ENCODE results near the gene KDM2A. TPM values are rescaled to one million over a fixed set of nuclear protein-coding genes. Genes with fewer than 3 reads are reported as not detected.

Gene KDM2A
- total RNA-seq, 1 donor from 2014 or later = 70.4 TPM

- no peak for DNase-seq (ENCODE audit: low read depth)
- H3K9me3 ChIP-seq (ENCODE audit: insufficient read depth, low read depth, low read length) = no peaks in the 10 kb centered on the region
- Mint-ChIP-seq H3K27me3 (ENCODE audit: low read depth, unreplicated experiment) (peaks cover 5% of the 10 kb centered on the region), H3K27ac (ENCODE audit: unreplicated experiment) (peak overlapping the region; percentile 41), H3K4me3 (ENCODE audit: unreplicated experiment) (peak overlapping the region; percentile 80), H3K9me3 (ENCODE audit: unreplicated experiment) (no peaks in the 10 kb centered on the region), H3K4me1 (ENCODE audit: low read depth, unreplicated experiment) (peaks cover 19% of the 10 kb centered on the region), H3K36me3 (ENCODE audit: low read depth, unreplicated experiment) (peaks cover 4% of the 10 kb centered on the region)
- no peak overlapping the region for H3K4me2 ChIP-seq (ENCODE audit: low read length)
- H3K27ac ChIP-seq (ENCODE audit: low read depth, low read length) = no peak overlapping the region
- H3K79me2 ChIP-seq (ENCODE audit: insufficient read depth, low read length) = peaks cover 41% of the 10 kb centered on the region
- H3K9ac ChIP-seq (ENCODE audit: low read length) = no peak overlapping the region
- no peak for FAIRE-seq
- no peak for TF ChIP-seq CTCF (IDR thresholded peaks at IDR 0.05; ENCODE audit: insufficient read depth, low read depth, low read length)
- no peak for TF ChIP-seq EZH2 (IDR thresholded peaks at IDR 0.05; ENCODE audit: insufficient read depth, low read length)
- peaks cover 37% of the 10 kb centered on the region for H3K4me1 ChIP-seq (ENCODE audit: insufficient read depth, low read length)
- no peaks in the 10 kb centered on the region for H3K27me3 ChIP-seq (ENCODE audit: insufficient read depth, low read length)
- peaks cover 32% of the 10 kb centered on the region for H4K20me1 ChIP-seq (ENCODE audit: insufficient read depth, low read length)
- no peak overlapping the region for H2AFZ ChIP-seq (ENCODE audit: low read depth, low read length)
- H3K4me3 ChIP-seq (ENCODE audit: insufficient read depth, low read depth, low read length) = no peak overlapping the region
- H3K36me3 ChIP-seq (ENCODE audit: insufficient read depth, low read length) = no peaks in the 10 kb centered on the region
These were observed 146.0 kb downstream of the KDM2A start for GRCh38 chr11:67264877-67265632.

GRCh38 chr11:67265633-67266448 is 146.8 kb downstream of the KDM2A start:
- Histone ChIP-seq H3K36me3 (ENCODE audit: insufficient read depth, low read length) (no peaks in the 10 kb centered on the region), H3K4me1 (ENCODE audit: insufficient read depth, low read length) (peaks cover 45% of the 10 kb centered on the region), H3K27me3 (ENCODE audit: insufficient read depth, low read length) (no peaks in the 10 kb centered on the region), H3K4me3 (ENCODE audit: insufficient read depth, low read depth, low read length) (peak overlapping the region; percentile 41), H3K4me2 (ENCODE audit: low read length) (peak overlapping the region; percentile 81), H4K20me1 (ENCODE audit: insufficient read depth, low read length) (peaks cover 40% of the 10 kb centered on the region), H3K27ac (ENCODE audit: low read depth, low read length) (no peak overlapping the region), H3K9me3 (ENCODE audit: insufficient read depth, low read depth, low read length) (no peaks in the 10 kb centered on the region), H2AFZ (ENCODE audit: low read depth, low read length) (peak overlapping the region; percentile 35), H3K9ac (ENCODE audit: low read length) (peak overlapping the region; percentile 52), H3K79me2 (ENCODE audit: insufficient read depth, low read length) (peaks cover 49% of the 10 kb centered on the region)
- Mint-ChIP-seq H3K9me3 (ENCODE audit: unreplicated experiment) (no peaks in the 10 kb centered on the region), H3K27me3 (ENCODE audit: low read depth, unreplicated experiment) (peaks cover 5% of the 10 kb centered on the region), H3K4me3 (ENCODE audit: unreplicated experiment) (peak overlapping the region; percentile 80), H3K36me3 (ENCODE audit: low read depth, unreplicated experiment) (peaks cover 4% of the 10 kb centered on the region), H3K4me1 (ENCODE audit: low read depth, unreplicated experiment) (peaks cover 25% of the 10 kb centered on the region), H3K27ac (ENCODE audit: unreplicated experiment) (no peak overlapping the region)
- FAIRE-seq (no peak), DNase-seq (ENCODE audit: low read depth) (no peak)
- TF ChIP-seq CTCF (IDR thresholded peaks at IDR 0.05; ENCODE audit: insufficient read depth, low read depth, low read length) (peak; percentile 29), EZH2 (IDR thresholded peaks at IDR 0.05; ENCODE audit: insufficient read depth, low read length) (no peak)

All from astrocyte (in vitro differentiated cells and primary cell).